DMS79 (cell line): ENCODE results near the gene NFASC.

Source experiments
- DNase-seq: peaks from one replicate; lab custom pipeline; 2025; lab: John Stamatoyannopoulos, UW

NFASC gene

DNA sequence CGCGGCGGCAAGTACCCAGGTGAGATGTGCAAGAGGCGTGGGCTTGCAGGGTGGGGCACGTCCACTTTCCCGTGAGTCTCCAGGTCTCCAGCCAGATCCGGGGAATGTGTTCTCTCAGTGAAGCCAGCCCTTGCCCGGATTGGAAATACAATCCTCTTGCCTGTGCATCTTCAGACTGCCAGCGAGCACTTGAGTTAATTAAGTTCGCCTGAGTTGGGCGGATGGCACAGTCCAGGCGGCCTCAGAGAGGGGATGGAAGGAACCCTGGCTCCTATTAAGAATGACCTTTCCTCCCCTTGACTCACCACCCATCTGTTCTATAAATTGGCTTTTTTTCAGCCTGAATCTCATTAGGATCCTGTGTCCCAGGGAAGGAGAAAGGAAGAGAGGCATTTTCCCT, 139.0 kb downstream of the NFASC start:
- DNase-seq = peak; percentile 45

DNA sequence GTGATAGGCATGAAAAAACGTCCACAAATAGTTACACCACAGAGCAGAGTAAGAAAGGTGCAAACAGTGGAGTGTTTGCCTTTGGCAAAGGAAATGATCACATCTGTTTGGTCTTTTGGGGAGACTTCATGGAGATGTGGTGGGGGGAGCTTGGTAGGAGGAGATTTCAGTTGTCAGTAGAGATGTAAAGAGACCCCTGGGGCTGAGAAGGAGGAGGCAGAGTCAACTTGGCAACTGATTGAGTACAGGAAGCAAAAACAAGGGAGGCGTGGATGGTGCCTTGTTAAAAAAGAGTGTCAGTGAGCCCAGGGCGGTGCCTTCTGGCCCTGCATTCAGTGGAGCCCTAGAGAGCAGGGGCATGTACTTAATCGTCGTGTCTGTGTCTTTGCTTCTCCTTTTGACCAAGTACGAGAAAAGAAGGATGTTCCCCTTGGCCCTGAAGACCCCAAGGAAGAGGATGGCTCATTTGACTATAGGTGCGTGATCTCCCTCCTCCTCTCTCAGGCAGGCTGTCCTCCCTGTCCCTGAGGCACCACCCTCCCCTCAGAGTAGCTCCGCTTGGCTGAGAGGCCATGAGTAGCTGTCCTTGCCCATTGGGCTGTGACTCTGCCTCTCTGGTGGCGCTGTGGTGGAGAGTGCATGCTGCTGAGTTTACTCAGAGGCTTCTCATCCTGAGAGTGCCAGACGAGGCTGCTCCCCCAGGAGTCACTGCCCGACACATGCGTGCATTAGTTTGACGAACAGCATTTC, 141.9 kb downstream of the NFASC start:
- DNase-seq = peak; percentile 70

DNA sequence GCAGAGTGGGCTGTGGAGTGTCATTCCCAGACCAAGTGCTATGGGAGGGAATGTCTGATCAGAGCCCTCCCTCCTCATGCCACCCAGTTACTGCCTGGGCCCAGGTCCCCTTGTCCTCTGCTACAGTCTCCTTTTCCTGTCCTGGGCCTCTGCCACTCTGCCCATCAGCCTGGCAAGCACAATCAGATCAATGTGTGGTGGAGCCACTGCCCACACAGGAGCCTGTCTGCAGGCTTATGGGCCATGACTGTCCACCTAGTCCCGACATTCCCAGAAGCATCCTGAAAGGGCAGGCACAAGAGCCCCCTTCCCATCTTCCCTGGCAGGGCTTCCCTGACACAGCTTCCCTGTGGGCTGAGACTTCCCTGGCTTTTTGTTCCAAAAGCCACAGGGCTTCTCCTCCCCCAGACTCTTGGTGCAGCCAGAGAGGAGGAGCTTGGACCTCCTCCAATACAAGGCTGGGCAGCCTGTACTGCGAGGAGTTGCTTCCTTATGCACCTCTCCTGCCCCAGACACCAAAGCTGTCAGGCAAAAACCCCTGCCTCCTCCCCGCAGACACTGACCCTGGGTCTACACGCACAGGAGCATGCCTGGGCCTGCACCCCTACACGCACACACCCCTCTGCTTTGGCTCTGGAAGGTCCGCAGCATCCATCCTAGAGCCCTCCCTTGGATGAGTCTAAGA, 143.2 kb downstream of the NFASC start:
- peak; percentile 55 for DNase-seq

DNA sequence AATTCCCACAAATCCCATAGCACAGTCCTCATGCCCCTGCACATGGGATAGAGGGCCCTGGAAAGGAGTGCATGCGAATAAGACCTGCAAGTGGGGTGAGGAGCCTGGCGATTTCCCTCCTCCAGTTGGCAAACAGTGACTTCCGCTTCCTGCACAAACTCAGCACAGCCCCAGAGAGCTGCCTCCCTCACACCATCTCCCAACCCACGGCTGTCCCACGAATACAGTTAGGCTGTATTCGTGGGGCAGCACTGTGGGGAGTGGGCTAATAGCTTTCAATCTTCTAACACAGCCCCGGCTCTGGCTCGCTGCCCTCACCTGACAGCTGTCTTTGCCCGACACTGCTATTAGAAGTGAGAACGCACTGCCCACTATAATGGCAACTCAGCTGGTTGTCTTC, 144.1 kb downstream of the NFASC start:
- DNase-seq = no peak

DNA sequence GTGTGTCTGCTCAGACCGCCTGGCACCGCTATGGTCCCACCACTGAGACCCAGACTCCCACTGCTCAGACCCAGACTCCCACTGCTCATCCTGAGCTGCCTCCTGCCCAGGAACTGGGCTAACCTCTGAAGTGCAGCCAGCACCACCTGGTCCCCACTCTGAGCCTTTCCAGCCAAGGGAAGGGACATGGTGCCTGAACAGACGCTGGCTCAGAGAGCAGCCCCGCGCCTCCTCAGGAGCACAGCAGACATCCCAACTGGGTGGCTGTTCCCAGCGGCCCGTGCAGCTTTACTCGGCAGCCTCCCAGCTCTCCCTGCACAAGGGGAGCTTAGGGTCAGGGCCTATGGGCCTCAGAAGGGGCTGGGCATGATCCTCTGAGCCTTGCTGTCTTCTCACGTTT, 144.6 kb downstream of the NFASC start:
- no peak for DNase-seq

DNA sequence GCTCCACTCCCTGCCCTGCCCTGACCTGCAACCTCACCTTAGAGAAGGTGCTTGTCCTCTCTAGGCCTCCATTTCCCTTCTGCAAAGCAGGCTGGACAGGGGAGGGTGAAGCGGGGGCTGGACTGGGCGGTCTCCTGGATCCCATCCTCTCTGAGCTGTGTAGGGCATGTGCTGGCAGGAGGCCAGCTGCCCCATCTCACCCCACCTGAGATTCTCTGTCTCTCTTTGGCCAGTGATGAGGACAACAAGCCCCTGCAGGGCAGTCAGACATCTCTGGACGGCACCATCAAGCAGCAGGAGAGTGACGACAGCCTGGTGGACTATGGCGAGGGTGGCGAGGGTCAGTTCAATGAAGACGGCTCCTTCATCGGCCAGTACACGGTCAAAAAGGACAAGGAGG, 145.4 kb downstream of the NFASC start:
- no peak for DNase-seq

DNA sequence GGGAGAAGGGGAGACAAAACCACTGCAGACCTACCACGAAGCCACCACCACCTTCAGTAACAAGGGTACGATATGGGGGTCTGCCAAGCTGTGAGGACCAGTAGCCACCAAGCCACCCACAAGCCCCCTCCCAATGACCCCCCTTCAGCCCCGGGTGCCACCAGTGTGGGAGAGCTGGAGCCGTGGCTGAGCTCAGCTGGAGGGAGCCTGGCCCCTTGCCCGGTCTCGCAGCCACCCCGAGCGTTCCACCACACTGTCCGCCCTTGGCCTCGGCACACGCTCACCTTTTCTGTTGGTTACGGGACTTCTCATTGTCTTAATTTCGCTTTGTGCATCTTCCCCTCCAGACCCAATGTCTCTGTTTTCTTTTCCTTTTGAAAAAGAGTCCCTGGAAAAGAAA, 145.9 kb downstream of the NFASC start:
- no peak for DNase-seq

DNA sequence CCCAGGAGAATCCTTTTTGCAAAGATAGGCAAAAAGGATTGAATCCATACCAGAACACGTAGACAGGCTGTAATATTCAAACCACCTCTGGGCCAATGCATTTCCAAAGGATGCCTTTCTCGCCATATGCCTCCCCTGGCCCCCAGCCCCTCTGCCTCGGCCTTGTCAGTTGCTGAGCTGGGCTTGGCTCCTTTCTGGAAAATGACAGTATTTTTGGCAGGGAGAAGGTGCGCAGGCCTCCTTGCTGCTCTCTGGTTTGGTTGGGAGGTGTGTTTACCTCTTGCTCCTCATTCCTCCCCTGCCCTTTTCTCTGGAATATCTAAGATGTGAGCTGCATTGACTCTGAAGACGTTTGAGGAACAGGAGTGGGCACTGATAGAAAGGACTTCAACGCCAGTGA, 146.3 kb downstream of the NFASC start:
- no peak for DNase-seq

DNA sequence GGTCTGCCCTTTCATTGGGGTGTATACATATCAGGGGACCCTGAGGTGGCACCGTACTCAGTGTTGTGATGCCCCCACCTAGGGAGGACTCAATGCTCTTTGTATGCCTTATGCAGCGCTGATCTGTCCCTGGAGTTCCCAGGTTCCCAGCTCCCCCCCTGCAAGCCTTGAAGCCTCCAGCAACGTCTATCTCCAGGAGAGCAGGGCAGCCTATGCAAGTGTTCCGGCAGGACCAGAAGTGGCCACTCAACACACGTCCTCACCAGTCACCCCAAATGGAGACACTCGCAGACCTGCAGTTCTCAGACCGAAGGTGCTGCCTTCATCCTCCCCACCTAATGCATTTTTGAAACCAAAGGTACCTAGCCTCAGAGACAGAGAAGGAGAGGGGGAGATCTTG, 147.1 kb downstream of the NFASC start:
- no peak for DNase-seq

DNA sequence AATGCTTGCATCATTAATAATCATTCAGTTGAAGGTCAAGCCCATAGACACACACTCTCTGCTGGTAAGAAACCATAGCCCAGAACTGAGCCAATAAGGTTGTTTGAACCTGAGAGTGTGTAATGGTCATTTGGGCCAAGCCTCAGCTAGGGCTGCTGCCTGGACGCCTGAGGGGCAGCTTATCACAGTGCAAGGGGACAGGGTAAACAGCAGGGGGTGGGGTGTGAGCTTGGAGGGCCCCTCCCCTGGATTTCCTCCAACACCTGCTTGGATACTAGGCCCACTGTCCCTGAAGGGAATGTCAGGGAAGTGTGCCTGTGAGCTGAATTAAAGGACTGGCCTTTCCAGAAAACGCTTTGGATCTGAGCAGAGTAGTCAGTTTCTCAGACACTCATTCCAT, 147.7 kb downstream of the NFASC start:
- DNase-seq = no peak

DNA sequence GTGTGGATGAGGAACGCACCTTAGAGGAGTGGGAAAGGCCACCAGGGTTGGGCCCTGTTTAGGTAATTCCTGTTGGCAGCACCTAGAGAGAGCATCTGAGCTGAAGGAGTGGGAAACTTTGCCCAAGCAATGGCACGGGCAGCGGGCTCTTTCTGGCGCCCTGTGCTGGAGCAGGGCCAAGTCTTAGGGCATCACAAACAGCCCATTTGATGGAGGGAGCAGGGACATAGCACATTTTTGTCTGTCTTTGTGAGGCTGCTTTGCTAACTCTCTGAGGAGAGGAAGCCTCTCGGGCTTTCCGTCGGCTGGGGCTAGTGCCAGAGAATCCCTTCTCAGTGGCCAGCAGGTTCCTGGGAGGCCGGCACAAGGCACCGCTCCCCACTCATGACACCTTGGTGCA, 149.8 kb downstream of the NFASC start:
- no peak for DNase-seq

DNA sequence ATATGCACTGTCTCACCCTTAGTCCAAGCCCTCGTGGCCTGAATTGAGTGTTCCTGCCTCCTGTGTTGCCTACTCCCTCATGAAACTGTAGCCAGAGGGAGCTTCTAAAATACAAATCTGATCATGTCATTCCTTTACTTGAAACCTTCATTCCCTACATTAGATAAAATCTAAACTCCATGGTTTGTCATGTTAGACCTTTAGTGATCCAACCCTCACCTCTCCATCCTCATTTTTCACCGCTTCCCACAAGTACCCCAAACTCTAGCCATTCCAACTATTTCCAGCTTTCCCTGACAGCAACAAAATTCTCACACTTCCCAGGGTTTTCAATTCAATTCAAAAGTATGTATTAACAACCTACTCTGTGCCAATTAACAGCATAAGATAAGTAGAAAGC, 154.0 kb downstream of the NFASC start:
- no peak for DNase-seq

DNA sequence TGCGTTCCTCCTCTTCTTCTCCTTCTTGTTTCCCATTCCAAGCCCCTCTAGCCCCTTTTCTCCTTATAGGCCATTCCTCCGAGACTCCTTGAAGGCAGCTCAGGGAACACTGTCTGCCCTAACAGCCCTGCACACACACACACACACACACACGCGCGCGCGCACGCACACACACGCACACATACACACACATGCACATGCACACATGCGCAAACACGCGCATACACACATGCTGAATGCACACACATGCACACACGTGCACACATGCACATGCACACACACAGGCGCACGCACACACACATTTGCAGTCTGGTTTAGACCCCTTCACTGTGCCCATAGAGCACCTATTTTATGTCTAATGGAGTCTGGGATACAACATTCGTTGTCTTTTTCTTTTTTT, 154.6 kb downstream of the NFASC start:
- no peak for DNase-seq

DNA sequence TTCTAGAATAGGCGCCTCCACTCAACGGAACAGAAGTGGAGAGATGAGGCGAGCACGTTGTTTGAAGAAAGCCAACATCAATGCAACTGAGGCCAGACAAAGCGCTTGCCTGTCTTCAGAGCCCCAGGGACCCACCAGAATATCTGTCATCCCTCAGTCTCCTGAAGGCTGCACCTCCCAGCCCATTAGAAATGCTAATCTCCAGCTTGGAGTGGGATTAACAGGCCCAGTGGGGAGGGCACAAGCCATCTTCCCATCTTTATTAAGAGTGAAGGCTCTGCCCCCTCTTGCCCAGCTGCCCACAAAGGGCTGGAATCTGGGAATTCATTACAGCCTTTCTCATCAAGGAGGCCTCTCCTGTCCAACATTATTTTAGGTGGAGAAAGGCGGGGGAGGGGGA, 155.5 kb downstream of the NFASC start:
- DNase-seq = no peak

DNA sequence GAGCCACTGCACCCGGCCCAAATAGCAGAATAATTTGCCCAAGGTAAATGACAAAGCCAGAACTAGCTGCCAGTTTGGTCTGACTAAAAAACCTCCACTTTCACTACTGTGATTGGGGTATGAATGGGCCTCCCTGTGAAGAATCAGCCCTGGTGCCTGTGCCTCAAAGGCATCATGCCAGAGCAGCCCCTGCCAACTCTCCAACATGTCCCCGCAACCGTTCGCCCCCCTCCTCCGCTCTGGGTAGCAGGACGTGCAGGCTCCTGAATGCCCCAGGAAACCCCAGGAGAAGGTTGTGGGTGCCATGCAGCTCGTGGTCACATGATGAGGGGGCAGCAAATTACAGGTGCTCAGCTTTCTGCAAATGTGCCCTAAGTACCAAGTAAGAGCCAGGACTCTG, 157.7 kb downstream of the NFASC start:
- no peak for DNase-seq

DNA sequence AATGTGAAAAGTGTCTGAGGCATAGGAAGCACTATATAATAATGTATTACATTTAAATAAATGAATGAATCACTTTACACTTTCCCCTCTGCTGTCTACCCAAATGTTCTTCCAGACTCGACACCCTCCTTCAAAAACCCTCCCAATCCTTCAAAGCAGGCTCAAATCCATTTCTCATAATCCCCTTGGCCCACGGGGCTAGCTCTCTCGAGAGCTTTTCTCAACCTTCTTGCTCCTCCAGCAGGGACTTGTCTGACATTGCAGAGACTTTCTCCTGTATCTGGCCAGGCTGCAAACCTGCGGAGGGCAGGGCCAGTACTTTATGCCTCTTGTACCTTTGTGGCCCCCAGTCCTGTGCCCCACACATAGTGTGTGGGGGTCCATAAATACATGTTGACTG, 158.3 kb downstream of the NFASC start:
- no peak for DNase-seq

DNA sequence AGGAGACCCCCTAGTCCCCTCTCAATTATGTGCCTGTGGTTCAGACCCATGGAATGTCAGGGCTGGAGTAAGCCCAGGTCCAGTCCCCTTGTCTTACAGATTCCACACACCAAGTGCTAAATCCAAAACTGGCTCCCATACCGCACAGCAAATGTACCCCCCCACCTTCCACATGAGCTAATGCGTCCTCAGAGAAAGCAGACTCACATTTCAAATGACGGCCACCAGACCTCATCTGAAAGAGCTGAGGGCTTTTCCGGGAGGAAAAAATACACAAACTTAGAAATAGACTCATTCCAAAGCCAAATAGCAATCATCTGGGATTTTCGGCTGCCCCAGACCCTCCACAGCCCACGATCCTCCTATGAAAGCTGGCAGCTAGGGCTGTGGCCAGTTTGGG, 159.6 kb downstream of the NFASC start:
- no peak for DNase-seq

DNA sequence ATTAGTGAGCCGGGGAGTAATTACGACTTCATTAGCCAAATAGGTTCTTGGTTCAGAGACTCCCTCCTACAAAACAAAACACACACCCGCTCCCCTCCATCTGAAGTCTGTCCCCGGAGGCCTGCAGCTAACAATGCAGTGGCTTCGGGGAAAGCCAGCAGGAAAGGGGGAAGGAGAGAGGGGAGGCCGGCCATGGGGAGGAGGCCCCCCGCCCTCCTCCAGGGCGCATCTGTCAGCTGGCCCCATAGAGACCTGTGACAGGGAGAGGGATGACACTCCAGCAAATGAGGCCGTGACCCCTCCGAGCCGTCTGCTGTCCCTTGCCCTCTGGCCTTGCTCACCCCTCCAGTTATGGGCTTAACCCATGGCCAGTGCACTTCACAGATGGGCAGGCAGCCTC, 160.2 kb downstream of the NFASC start:
- DNase-seq = no peak

DNA sequence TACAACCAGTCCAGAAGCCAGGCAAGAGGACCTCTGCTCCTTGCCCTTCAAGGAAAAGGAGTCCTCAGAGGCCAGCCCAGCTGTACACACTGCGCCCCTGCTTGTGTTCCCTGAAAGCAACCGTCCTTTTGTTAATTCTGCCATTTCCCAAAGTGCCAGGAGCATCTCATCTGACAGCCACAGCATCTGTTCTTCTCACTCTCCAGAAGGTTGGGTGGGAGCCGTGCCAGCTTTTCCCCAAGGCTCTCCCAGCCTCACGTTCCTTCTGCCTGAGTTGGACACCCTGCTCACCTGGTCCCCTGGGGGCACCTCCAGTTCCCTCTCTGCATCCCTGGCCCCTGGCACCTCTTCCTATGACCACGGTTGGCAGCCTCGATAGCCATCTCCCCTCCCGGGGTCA, 161.8 kb downstream of the NFASC start:
- no peak for DNase-seq

DNA sequence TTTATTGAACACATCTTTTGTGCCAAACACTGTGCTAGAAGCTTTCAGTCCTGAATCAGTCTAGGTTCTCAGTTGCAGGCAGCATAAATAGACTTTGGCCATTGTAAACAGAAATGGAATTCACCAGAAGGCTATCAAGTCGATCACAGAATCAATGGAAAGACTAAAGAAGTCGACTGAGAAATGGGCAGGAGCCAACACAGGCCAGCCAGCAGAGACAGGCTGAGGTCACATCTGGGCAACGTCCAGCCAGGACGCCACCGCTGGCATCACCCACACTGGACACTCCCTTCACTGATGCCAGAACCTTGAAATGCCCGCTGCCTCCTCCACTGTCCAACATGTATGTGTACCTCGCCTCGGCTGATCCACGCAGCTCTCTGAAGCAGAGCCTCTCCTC, 166.9 kb downstream of the NFASC start:
- no peak for DNase-seq

DNA sequence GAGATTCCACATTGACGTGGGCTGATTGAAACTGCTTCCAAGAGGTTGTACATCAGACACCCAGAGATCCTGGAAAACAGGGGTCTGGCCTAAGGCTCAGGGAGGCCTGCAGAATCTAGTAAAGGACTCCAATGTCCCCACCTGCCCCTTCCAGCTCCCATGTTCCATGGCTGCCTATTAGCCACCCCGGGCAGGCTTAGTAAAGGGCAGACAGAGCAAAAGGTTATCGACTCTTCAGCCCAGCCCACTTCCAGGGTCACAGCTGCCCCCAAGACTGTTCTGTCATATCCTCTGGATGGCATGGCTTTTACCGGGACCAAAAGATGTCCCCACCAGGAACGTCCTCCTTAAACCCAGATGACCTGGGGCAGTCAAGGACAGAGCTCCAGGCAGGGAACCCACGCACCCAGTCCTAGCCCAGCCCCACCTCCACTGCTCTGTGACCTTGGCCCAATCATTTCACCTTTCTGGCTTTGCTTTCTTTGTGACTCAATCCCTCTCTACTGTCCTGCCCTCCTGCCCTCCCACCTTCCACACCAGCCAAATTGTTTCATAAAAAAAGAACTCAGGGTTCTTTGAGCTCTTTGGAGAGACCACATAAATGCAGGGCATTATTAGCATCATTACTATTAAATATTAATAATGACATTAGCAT, 167.6 kb downstream of the NFASC start:
- no peak for DNase-seq

DNA sequence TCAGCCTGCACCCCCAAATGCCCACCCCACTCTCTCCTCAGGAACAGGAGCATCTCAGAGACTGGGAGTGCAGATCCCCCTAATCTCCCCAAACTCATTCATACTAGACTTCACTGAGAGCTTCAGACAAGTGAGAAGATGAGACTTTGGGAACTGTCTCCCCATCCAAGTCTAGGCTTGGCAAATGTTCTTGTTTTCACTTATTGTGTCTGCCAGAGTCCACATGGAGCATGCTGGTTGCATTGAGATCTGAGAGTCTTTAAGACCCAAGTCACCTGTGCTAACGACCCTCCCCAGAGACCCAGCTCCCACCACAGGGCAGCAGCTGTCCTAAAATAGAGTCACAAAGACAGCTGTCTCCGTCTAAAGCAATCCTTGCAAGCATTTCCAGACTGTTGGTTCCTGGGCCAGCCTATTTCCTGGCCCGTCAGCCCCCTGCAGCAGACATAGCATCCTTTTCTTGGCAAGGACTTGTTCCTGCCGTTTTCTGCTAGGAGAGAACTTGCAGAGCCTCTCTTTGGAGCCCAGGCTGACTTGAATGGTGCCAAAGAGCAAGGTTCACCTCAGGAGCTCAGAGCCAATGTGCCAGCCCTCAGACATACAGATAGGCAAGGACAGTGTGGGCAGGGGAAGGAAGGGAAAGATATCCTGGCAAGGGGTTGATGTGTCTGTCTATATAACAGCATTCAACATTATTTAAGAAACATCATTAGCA, 170.5 kb downstream of the NFASC start:
- DNase-seq = no peak
